K562 (cell line): ENCODE measurements around the gene ERC2. TPM values are rescaled to one million over a fixed set of nuclear protein-coding genes. Genes with fewer than 3 reads are reported as not detected.

Source experiments
- ATAC-seq: fragments of 200-7000 bp; cut with Tn5 transposase; 3 replicates; pipeline ENCODE4 v1.9.1; 2020; ENCODE audit warnings: moderate library complexity
- BruUV-seq: library from RNA; stranded (reverse); fragments of 400-500 nt; replicated peaks from 2 replicates; lab custom pipeline; 2021; lab: Mats Ljungman, UMichigan
- CTCF ChIA-PET: fragments of 300-600 bp; formaldehyde crosslinking; extraction: SDS; loops from one replicate; lab custom pipeline; 2021; ENCODE audit warnings: low intra/inter-chr PET ratio; lab: Yijun Ruan, JAX
- POLR2A ChIA-PET: fragments of 300-600, 350-650 bp; sonication (Branson Sonifier 250); formaldehyde crosslinking; extraction: SDS; loops from one replicate; lab custom pipeline; 2021; ENCODE audit warnings: antibody characterized with exemption, inconsistent platforms; lab: Yijun Ruan, JAX
- DNase-seq, 4 experiments: peaks; one replicate each; pipeline versions ENCODE4 v3.0.0 to v3.0.0-alpha.2; 2011 to 2018; ENCODE audit warnings: low spot score in 3 of 4, mixed read lengths in 3 of 4; ENCODE audit errors: extremely low read depth in 1 of 4
- FAIRE-seq: peaks from 2 replicates; lab custom pipeline; 2011; peaks lifted over from hg19 to GRCh38; lab: Jason Lieb, UNC
- H2AFZ ChIP-seq: 2 replicates; pipeline ENCODE4 v1.6.0; 2011; ENCODE audit warnings: low read depth, low read length, control low read depth, inconsistent platforms
- H3K27ac ChIP-seq: fragments of 200-600 bp; 3 replicates; pipeline ENCODE4 v1.8.0; 2011; ENCODE audit warnings: low read depth, mild to moderate bottlenecking, control low read depth, inconsistent platforms, low read length, moderate library complexity, mixed read lengths; ENCODE audit errors: extremely low read depth
- H3K27me3 ChIP-seq, 2 experiments: fragments of 300-600 bp in 1 of 2; 2 replicates in 1 of 2; 3 replicates in 1 of 2; pipeline versions ENCODE4 v1.6.0 to v1.8.0; 2011; ENCODE audit warnings: inconsistent platforms in 2 of 2, low read length in 2 of 2, mild to moderate bottlenecking in 1 of 2, mixed read lengths in 1 of 2, moderate library complexity in 1 of 2; ENCODE audit not compliant: control insufficient read depth in 2 of 2, insufficient read depth in 2 of 2
- H3K36me3 ChIP-seq: fragments of 300-600 bp; 3 replicates; pipeline ENCODE4 v1.8.0; 2011; ENCODE audit warnings: mild to moderate bottlenecking, low read length, inconsistent platforms; ENCODE audit not compliant: control insufficient read depth, insufficient read depth
- H3K4me1 ChIP-seq, 2 experiments: fragments of 200-600 bp in 1 of 2; replicated peaks in 1 of 2; 2 replicates in 1 of 2; 3 replicates in 1 of 2; pipeline versions ENCODE4 v1.5.1 to v1.8.0; 2011; ENCODE audit warnings: inconsistent platforms in 2 of 2, low read length in 2 of 2, mild to moderate bottlenecking in 1 of 2, mixed read lengths in 1 of 2, moderate library complexity in 1 of 2; ENCODE audit not compliant: control insufficient read depth in 2 of 2, insufficient read depth in 2 of 2
- H3K4me2 ChIP-seq: 2 replicates; pipeline ENCODE4 v1.6.1; 2011; ENCODE audit warnings: low read length, control low read depth, inconsistent platforms, mixed read lengths; ENCODE audit not compliant: insufficient read depth
- H3K4me3 ChIP-seq: fragments of 200-600 bp; sonication (generic), shearing (Covaris generic); 2 replicates; pipeline ENCODE4 v1.5.1; 2016; ENCODE audit warnings: control low read depth, inconsistent platforms
- H3K79me2 ChIP-seq: fragments of 200-600 bp; 3 replicates; pipeline ENCODE4 v1.8.0; 2011; ENCODE audit warnings: low read length, inconsistent platforms; ENCODE audit not compliant: control insufficient read depth, insufficient read depth
- H3K9ac ChIP-seq, 2 experiments: 2 replicates each; pipeline versions ENCODE4 v1.6.0 to v1.6.1; 2011; ENCODE audit warnings: low read depth in 2 of 2, low read length in 2 of 2, control low read depth in 1 of 2, inconsistent platforms in 1 of 2, mild to moderate bottlenecking in 1 of 2, mixed read lengths in 1 of 2; ENCODE audit not compliant: insufficient read depth in 1 of 2
- H3K9me1 ChIP-seq: one replicate; pipeline ENCODE4 v1.6.0; 2011; ENCODE audit warnings: inconsistent platforms, mild to moderate bottlenecking, low read length, moderate library complexity; ENCODE audit not compliant: control insufficient read depth, insufficient read depth
- H3K9me3 ChIP-seq: replicated peaks from 2 replicates; pipeline ENCODE4 v1.5.1; 2011; ENCODE audit warnings: low read depth, low read length, inconsistent platforms; ENCODE audit not compliant: control insufficient read depth, insufficient read depth
- H4K20me1 ChIP-seq: replicated peaks from 2 replicates; pipeline ENCODE4 v1.6.1; 2011; ENCODE audit warnings: low read length, inconsistent platforms, mixed read lengths; ENCODE audit not compliant: control insufficient read depth, insufficient read depth
- CEBPB ChIP-seq: fragments of 450-650 bp; IDR thresholded peaks from 2 replicates; pipeline ENCODE4 v1.6.1; 2016; ENCODE audit warnings: missing genetic modification characterization, missing compliant biosample characterization
- DIDO1 ChIP-seq: fragments of 450-650 bp; IDR thresholded peaks from 2 replicates; pipeline ENCODE4 v1.6.1; 2016; ENCODE audit warnings: low read depth, missing biosample characterization, missing genetic modification characterization
- FOXA1 ChIP-seq: fragments of 450-650 bp; IDR thresholded peaks from 2 replicates; pipeline ENCODE4 v1.6.1; 2016; ENCODE audit warnings: mild to moderate bottlenecking, borderline replicate concordance
- KAT8 ChIP-seq: fragments of 450-650 bp; IDR thresholded peaks from 2 replicates; pipeline ENCODE4 v1.6.1; 2016; ENCODE audit warnings: low read depth, mild to moderate bottlenecking
- MAFF ChIP-seq: IDR thresholded peaks from 2 replicates; pipeline ENCODE4 v1.6.1; 2012; ENCODE audit warnings: low read length, improper control_type of control experiment
- MAFK ChIP-seq: IDR thresholded peaks from 2 replicates; pipeline ENCODE4 v1.6.1; 2011; ENCODE audit warnings: low read length, improper control_type of control experiment
- RBM22 ChIP-seq: fragments of 200-400 bp; formaldehyde crosslinking; IDR thresholded peaks from 2 replicates; pipeline ENCODE4 v1.6.1; 2018; ENCODE audit warnings: low read length, low read depth; ENCODE audit not compliant: poor library complexity, severe bottlenecking
- SIN3B ChIP-seq: fragments of 450-650 bp; IDR thresholded peaks from 2 replicates; pipeline ENCODE4 v1.6.1; 2017; ENCODE audit warnings: low read depth, mild to moderate bottlenecking, moderate library complexity
- SRF ChIP-seq, 2 experiments: fragments of 250-450, 450-650 bp in 1 of 2; sonication (Bioruptor Pico) in 1 of 2; sonication (generic) in 1 of 2; formaldehyde crosslinking; IDR thresholded peaks; 2 replicates each; pipeline versions ENCODE4 v1.5.0 to v1.5.1; 2020 to 2022; ENCODE audit warnings: mild to moderate bottlenecking in 1 of 2, missing genetic modification reagents in 1 of 2
- SRSF3 ChIP-seq: fragments of 200-400 bp; formaldehyde crosslinking; IDR thresholded peaks from 2 replicates; pipeline ENCODE4 v1.6.1; 2016; ENCODE audit warnings: mild to moderate bottlenecking, low read length, moderate library complexity; ENCODE audit not compliant: insufficient read depth
- ZNF146 ChIP-seq: IDR thresholded peaks from one replicate; pipeline ENCODE4 v1.6.1; 2018; ENCODE audit warnings: missing compliant biosample characterization; ENCODE audit not compliant: unreplicated experiment
- ZNF274 ChIP-seq: IDR thresholded peaks from 2 replicates; pipeline ENCODE4 v1.6.1; 2011; ENCODE audit warnings: low read depth, mild to moderate bottlenecking, low read length, moderate library complexity, borderline replicate concordance
- WGBS: fragments of 100-300 bp; shearing (Covaris generic); methylation state at CpG from one replicate; pipeline ENCODE4 v1.1.6; 2016; ENCODE audit warnings: low coverage, mixed read lengths; ENCODE audit not compliant: insufficient coverage; ENCODE audit errors: missing lambda C conversion rate; 5-methylcytosine and 5-hydroxymethylcytosine counted together
- in situ Hi-C: fragments of 300-500 bp; cut with MboI; formaldehyde crosslinking; loops from 4 replicates; pipeline ENCODE4 v1.15.0; 2018; ENCODE audit warnings: inconsistent platforms, mixed read lengths
- intact Hi-C: fragments of 100-400 bp; cut with micrococcal nuclease; formaldehyde crosslinking; loops from 2 replicates; pipeline ENCODE4 v1.14.2; 2022
- polyA plus RNA-seq, 8 experiments: library from polyadenylated mRNA; depleted of rRNA in 4 of 8; stranded (reverse) in 5 of 8; unstranded in 3 of 8; fragments of >200 nt; fragmentation: Nextera tagmentation in 2 of 8; fragmentation: Illumina TruSeq in 1 of 8; extraction: Ambion mirVana in 2 of 8; extraction: Trizol in 1 of 8; gene quantifications; 2 replicates each; pipeline versions ENCODE4 v1.2.1 to v1.2.3, GENCODE V29; 2011 to 2014; ENCODE audit warnings: inconsistent platforms in 1 of 8, missing spikeins in 1 of 8
- total RNA-seq, 7 experiments: library from RNA; depleted of rRNA in 6 of 7; stranded (reverse); fragments of >200 nt in 6 of 7; fragmentation: Illumina TruSeq in 2 of 7; extraction: Trizol in 2 of 7; gene quantifications; 2 replicates each; pipeline versions ENCODE4 v1.2.1 to v1.2.3, GENCODE V29; 2011 to 2021; ENCODE audit warnings: low replicate concordance in 1 of 7
- TF ChIP-seq, protein P1 (sequence below): fragments of 450-650 bp; IDR thresholded peaks from 2 replicates; pipeline ENCODE4 v1.6.1; 2016; ENCODE audit warnings: low read depth, mild to moderate bottlenecking, moderate library complexity
- TF ChIP-seq, protein P2 (sequence below): sonication (generic); formaldehyde crosslinking; IDR thresholded peaks from 2 replicates; pipeline ENCODE4 v1.8.0; 2022; ENCODE audit warnings: missing genetic modification reagents, mild to moderate bottlenecking, moderate library complexity, borderline replicate concordance

The ERC2 gene
- total and polyA plus RNA-seq, 9 of the 15 experiments (the other 6 are each of a cell fraction or from before 2014, with no cell fraction given), result 0.04 to 0.18 (median 0.07) TPM; not detected in 2

DNA sequence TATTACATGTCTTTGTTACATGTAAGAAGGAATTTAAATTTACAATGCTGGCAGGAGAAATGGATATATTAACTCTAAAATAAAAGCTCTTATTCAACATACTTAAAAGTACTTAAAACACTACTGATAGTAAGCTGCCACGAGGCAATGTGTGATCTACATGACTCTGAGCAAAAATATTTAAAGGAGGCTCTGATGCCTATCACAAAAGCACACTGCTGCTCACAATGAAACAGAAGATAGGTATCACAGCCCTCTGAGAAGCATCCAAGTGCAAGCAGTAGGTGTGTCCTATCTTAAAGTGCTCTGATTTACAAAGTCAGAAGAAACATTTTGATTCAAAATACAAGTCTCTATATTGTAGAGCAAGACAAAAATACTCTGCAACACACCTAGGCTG, 610.0 kb downstream of the ERC2 start (continued):
- TF ChIP-seq, protein P1, sequence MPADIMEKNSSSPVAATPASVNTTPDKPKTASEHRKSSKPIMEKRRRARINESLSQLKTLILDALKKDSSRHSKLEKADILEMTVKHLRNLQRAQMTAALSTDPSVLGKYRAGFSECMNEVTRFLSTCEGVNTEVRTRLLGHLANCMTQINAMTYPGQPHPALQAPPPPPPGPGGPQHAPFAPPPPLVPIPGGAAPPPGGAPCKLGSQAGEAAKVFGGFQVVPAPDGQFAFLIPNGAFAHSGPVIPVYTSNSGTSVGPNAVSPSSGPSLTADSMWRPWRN, result no peak

DNA sequence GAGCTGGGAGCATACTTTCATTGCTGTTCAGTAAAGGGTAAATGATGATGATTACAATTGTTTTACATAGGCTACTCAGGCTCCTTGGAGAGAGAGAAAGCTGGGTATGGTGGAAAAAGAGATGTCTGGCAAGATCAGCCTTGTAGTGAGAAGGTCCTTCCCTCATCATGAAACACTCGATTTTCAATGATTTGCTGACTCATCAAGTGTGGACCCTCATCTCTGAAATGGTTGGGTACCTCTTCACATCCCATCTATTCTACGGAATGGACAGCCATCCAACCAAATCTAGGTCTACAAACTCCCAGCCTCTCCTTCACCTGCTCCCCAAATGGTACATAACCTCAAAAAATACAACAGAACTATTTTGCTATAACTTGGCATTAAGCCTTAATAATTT, 610.6 kb downstream of the ERC2 start:
- Histone ChIP-seq H3K9me3 (no peaks in the 10 kb centered on the region), H3K4me2 (no peak overlapping the region), H3K4me1 (no peaks in the 10 kb centered on the region), H3K79me2 (no peaks in the 10 kb centered on the region), H3K27me3 (no peaks in the 10 kb centered on the region), H4K20me1 (no peaks in the 10 kb centered on the region), H3K27ac (no peak overlapping the region), H3K4me3 (no peak overlapping the region), H3K9me1 (no peaks in the 10 kb centered on the region), H2AFZ (no peak overlapping the region), H3K36me3 (no peaks in the 10 kb centered on the region), H3K9ac (no peak overlapping the region)
- BruUV-seq, result no TSS peak
- no peak for DNase-seq
- intact Hi-C loops (no loop called here), in situ Hi-C loops (no loop called here)
- POLR2A ChIA-PET, result no interaction called here
- FAIRE-seq, result no peak
- CTCF ChIA-PET, result no interaction called here
- 0% methylated on average over 2 of the region's 2 CpGs for WGBS
- no peak for ATAC-seq
- TF ChIP-seq FOXA1 (no peak), KAT8 (no peak), ZNF146 (no peak), DIDO1 (tag) (no peak), SIN3B (no peak), ZNF274 (no peak), CEBPB (no peak), SRF (CRISPR knock-in tag; IDR thresholded peaks at IDR 0.05) (no peak), SRSF3 (no peak), MAFK (peak; percentile 82), MAFF (peak; percentile 62), RBM22 (no peak)
- TF ChIP-seq, protein P2, sequence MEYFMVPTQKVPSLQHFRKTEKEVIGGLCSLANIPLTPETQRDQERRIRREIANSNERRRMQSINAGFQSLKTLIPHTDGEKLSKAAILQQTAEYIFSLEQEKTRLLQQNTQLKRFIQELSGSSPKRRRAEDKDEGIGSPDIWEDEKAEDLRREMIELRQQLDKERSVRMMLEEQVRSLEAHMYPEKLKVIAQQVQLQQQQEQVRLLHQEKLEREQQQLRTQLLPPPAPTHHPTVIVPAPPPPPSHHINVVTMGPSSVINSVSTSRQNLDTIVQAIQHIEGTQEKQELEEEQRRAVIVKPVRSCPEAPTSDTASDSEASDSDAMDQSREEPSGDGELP (CRISPR knock-in tag), result no peak
